Measurements from ENCODE around the gene ZSCAN31.

DNA sequence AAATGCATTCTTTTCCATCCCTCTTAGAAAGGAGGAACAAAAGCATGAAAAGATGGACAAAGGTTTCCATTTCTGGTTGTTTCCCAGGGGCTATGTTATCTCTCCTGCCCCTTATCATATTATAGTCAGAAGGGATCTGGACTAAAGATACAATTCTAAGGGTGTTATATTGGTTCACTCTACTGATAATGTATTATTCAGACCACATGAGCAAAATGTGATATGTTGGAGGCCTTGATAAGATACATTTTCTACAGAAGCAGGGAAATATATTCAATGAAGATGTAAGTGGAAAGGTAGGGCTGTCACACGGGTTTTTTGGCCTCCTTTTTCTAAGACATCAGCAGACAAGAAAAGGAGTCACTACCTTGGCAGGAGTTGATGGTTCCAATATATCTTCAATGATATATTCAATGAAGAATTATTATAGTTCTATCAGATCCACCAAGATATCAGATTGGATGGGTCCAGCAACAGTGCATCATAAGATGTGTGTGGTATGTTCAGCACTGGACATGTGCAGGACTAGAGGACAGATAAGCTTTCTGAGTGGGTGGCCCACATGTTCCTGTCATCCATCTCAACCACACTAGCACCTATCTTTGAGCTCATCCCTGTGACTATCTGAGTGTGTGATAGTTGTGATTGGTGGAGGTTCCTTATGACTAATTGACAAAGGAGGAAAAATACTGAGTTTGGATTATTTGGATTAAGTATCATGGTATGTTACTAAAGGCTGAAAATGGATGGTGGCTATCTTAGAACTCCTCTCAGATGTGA is 8.1 kb upstream of the ZSCAN31 start:
- TF ChIP-seq, protein P1, sequence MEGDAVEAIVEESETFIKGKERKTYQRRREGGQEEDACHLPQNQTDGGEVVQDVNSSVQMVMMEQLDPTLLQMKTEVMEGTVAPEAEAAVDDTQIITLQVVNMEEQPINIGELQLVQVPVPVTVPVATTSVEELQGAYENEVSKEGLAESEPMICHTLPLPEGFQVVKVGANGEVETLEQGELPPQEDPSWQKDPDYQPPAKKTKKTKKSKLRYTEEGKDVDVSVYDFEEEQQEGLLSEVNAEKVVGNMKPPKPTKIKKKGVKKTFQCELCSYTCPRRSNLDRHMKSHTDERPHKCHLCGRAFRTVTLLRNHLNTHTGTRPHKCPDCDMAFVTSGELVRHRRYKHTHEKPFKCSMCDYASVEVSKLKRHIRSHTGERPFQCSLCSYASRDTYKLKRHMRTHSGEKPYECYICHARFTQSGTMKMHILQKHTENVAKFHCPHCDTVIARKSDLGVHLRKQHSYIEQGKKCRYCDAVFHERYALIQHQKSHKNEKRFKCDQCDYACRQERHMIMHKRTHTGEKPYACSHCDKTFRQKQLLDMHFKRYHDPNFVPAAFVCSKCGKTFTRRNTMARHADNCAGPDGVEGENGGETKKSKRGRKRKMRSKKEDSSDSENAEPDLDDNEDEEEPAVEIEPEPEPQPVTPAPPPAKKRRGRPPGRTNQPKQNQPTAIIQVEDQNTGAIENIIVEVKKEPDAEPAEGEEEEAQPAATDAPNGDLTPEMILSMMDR (IDR thresholded peaks at IDR 0.05) = no peak
- TF ChIP-seq POLR2A (IDR thresholded peaks at IDR 0.05) = no peak

Data from vagina (tissue), 2 donors.